ENCODE measurements around the gene TNRC18.

Gene TNRC18

GRCh38 chr7:5394264-5395105 lies 29.1 kb downstream of the TNRC18 start:
- TF ChIP-seq ZNF565 (CRISPR knock-in tag; conservative IDR thresholded peaks at IDR 0.05; ENCODE audit: low read depth) (no peak), ISL1 (CRISPR knock-in tag; IDR thresholded peaks at IDR 0.05) (no peak), ESRRG (CRISPR knock-in tag; IDR thresholded peaks at IDR 0.05) (no peak), SNAI2 (CRISPR knock-in tag; IDR thresholded peaks at IDR 0.05) (no peak), TOX (CRISPR knock-in tag; IDR thresholded peaks at IDR 0.05; ENCODE audit: borderline replicate concordance) (no peak), RARB (CRISPR knock-in tag; IDR thresholded peaks at IDR 0.05) (no peak), PATZ1 (CRISPR knock-in tag; IDR thresholded peaks at IDR 0.05; ENCODE audit: borderline replicate concordance) (no peak), CREB5 (CRISPR knock-in tag; IDR thresholded peaks at IDR 0.05; ENCODE audit: low read depth) (no peak), ZC3H10 (CRISPR knock-in tag; IDR thresholded peaks at IDR 0.05) (no peak), TCF4 (CRISPR knock-in tag; IDR thresholded peaks at IDR 0.05; ENCODE audit: borderline replicate concordance) (no peak), CSDC2 (CRISPR knock-in tag; IDR thresholded peaks at IDR 0.05) (no peak), ARNTL (CRISPR knock-in tag; IDR thresholded peaks at IDR 0.05; ENCODE audit: borderline replicate concordance, low read depth) (no peak), POU6F1 (CRISPR knock-in tag; IDR thresholded peaks at IDR 0.05; ENCODE audit: borderline replicate concordance, low read depth) (no peak), GLIS3 (CRISPR knock-in tag; IDR thresholded peaks at IDR 0.05) (no peak), ZNF70 (CRISPR knock-in tag; IDR thresholded peaks at IDR 0.05) (no peak), ZFP3 (CRISPR knock-in tag; IDR thresholded peaks at IDR 0.05) (no peak)
- TF ChIP-seq, protein P1, sequence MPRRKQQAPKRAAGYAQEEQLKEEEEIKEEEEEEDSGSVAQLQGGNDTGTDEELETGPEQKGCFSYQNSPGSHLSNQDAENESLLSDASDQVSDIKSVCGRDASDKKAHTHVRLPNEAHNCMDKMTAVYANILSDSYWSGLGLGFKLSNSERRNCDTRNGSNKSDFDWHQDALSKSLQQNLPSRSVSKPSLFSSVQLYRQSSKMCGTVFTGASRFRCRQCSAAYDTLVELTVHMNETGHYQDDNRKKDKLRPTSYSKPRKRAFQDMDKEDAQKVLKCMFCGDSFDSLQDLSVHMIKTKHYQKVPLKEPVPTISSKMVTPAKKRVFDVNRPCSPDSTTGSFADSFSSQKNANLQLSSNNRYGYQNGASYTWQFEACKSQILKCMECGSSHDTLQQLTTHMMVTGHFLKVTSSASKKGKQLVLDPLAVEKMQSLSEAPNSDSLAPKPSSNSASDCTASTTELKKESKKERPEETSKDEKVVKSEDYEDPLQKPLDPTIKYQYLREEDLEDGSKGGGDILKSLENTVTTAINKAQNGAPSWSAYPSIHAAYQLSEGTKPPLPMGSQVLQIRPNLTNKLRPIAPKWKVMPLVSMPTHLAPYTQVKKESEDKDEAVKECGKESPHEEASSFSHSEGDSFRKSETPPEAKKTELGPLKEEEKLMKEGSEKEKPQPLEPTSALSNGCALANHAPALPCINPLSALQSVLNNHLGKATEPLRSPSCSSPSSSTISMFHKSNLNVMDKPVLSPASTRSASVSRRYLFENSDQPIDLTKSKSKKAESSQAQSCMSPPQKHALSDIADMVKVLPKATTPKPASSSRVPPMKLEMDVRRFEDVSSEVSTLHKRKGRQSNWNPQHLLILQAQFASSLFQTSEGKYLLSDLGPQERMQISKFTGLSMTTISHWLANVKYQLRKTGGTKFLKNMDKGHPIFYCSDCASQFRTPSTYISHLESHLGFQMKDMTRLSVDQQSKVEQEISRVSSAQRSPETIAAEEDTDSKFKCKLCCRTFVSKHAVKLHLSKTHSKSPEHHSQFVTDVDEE (CRISPR knock-in tag; IDR thresholded peaks at IDR 0.05): no peak

DNA sequence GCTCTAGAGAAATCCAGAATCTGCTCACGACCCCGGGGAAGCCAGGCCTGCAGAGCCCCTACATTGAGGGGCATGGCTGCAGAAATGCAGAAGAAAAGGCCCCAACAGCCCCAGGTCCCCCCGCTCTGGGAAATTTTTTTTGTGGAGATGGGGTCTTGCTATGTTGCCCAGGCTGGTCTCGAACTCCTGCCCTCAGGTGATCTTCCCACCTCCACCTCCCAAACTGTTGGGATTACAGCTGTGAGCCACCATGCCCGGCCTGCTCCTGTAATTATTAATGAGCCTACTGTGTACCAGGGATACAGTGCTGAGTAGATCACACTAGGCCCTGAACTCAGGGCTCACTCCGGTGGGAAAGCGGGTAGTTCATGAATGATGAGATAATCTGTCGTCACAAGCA lies 29.9 kb downstream of the TNRC18 start:
- TF ChIP-seq BACH2 (CRISPR knock-in tag; IDR thresholded peaks at IDR 0.05; ENCODE audit: borderline replicate concordance) (no peak), PPARA (CRISPR knock-in tag; IDR thresholded peaks at IDR 0.05; ENCODE audit: borderline replicate concordance) (no peak), ZNF70 (CRISPR knock-in tag; IDR thresholded peaks at IDR 0.05) (no peak), ZFP3 (CRISPR knock-in tag; IDR thresholded peaks at IDR 0.05) (no peak), SNAI2 (CRISPR knock-in tag; IDR thresholded peaks at IDR 0.05) (no peak), RARB (CRISPR knock-in tag; IDR thresholded peaks at IDR 0.05) (no peak), ISL1 (CRISPR knock-in tag; IDR thresholded peaks at IDR 0.05) (no peak), PATZ1 (CRISPR knock-in tag; IDR thresholded peaks at IDR 0.05; ENCODE audit: borderline replicate concordance) (no peak), GLIS3 (CRISPR knock-in tag; IDR thresholded peaks at IDR 0.05) (no peak), ARNTL (CRISPR knock-in tag; IDR thresholded peaks at IDR 0.05; ENCODE audit: borderline replicate concordance, low read depth) (no peak), OSR1 (CRISPR knock-in tag; IDR thresholded peaks at IDR 0.05) (no peak), TCF4 (CRISPR knock-in tag; IDR thresholded peaks at IDR 0.05; ENCODE audit: borderline replicate concordance) (no peak), TOX (CRISPR knock-in tag; IDR thresholded peaks at IDR 0.05; ENCODE audit: borderline replicate concordance) (no peak), CSDC2 (CRISPR knock-in tag; IDR thresholded peaks at IDR 0.05) (no peak)
- TF ChIP-seq, protein P2, sequence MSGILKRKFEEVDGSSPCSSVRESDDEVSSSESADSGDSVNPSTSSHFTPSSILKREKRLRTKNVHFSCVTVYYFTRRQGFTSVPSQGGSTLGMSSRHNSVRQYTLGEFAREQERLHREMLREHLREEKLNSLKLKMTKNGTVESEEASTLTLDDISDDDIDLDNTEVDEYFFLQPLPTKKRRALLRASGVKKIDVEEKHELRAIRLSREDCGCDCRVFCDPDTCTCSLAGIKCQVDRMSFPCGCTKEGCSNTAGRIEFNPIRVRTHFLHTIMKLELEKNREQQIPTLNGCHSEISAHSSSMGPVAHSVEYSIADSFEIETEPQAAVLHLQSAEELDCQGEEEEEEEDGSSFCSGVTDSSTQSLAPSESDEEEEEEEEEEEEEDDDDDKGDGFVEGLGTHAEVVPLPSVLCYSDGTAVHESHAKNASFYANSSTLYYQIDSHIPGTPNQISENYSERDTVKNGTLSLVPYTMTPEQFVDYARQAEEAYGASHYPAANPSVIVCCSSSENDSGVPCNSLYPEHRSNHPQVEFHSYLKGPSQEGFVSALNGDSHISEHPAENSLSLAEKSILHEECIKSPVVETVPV (CRISPR knock-in tag; IDR thresholded peaks at IDR 0.05): no peak
- TF ChIP-seq, protein P1 (CRISPR knock-in tag; IDR thresholded peaks at IDR 0.05): no peak

More at GRCh38 chr7:5394264-5395105, 29.1 kb downstream of the TNRC18 start:
- no peak for ATAC-seq

More for the DNA sequence above, 29.9 kb downstream of the TNRC18 start:
- no peak for ATAC-seq
